ENCODE measurements around the gene PLEKHB2. TPM values are rescaled to one million over a fixed set of nuclear protein-coding genes. Genes with fewer than 3 reads are reported as not detected.
"Not testable (repeated sequence)": the region's sequence is repeated elsewhere in the genome, so short reads cannot be mapped to it uniquely, and the experiment has no call there.

Gene PLEKHB2
- total and polyA plus RNA-seq, 2 experiments from 2014 or later = 36.6 to 61.0 TPM

GRCh38 chr2:131063501-131064283 lies 41.4 kb upstream of the PLEKHB2 start:
- Histone ChIP-seq H3K9me3 (ENCODE audit: low read depth) (no peaks in the 10 kb centered on the region), H3K4me1 (ENCODE audit: low read depth) (peaks cover 14% of the 10 kb centered on the region), H3K27ac (no peak overlapping the region), H3K36me3 (peaks cover 13% of the 10 kb centered on the region), H3K27me3 (no peaks in the 10 kb centered on the region), H3K4me3 (no peak overlapping the region)
- TF ChIP-seq CTCF (IDR thresholded peaks at IDR 0.05; ENCODE audit: low read depth, low read length) = no peak
- no peak for DNase-seq (ENCODE audit: low read depth in 1 of 2, low spot score in 1 of 2)

GRCh38 chr2:131064589-131065512 lies 40.3 kb upstream of the PLEKHB2 start:
- DNase-seq (ENCODE audit: low read depth in 1 of 2, low spot score in 1 of 2) = no peak
- TF ChIP-seq CTCF (IDR thresholded peaks at IDR 0.05; ENCODE audit: low read depth, low read length) = no peak
- Histone ChIP-seq H3K4me1 (ENCODE audit: low read depth) (peaks cover 14% of the 10 kb centered on the region), H3K27me3 (no peaks in the 10 kb centered on the region), H3K27ac (peak overlapping the region; percentile 58), H3K36me3 (peaks cover 16% of the 10 kb centered on the region), H3K9me3 (ENCODE audit: low read depth) (no peaks in the 10 kb centered on the region), H3K4me3 (no peak overlapping the region)

GRCh38 chr2:131067465-131068125 lies 37.5 kb upstream of the PLEKHB2 start:
- peaks cover 33% of the 10 kb centered on the region for H3K36me3 ChIP-seq
- no peak overlapping the region for H3K4me3 ChIP-seq
- no peak for TF ChIP-seq CTCF (IDR thresholded peaks at IDR 0.05; ENCODE audit: low read depth, low read length)
- no peak for DNase-seq (ENCODE audit: low read depth in 1 of 2, low spot score in 1 of 2)
- no peaks in the 10 kb centered on the region for H3K27me3 ChIP-seq
- no peaks in the 10 kb centered on the region for H3K9me3 ChIP-seq (ENCODE audit: low read depth)
- no peak overlapping the region for H3K27ac ChIP-seq
- peaks cover 14% of the 10 kb centered on the region for H3K4me1 ChIP-seq (ENCODE audit: low read depth)

- not testable (repeated sequence) for H3K27ac ChIP-seq; DNase-seq (ENCODE audit: low read depth in 1 of 2, low spot score in 1 of 2); H3K9me3 ChIP-seq (ENCODE audit: low read depth); H3K4me3 ChIP-seq; H3K27me3 ChIP-seq
- H3K36me3 ChIP-seq = peaks cover 34% of the 10 kb centered on the region
- peaks cover 14% of the 10 kb centered on the region for H3K4me1 ChIP-seq (ENCODE audit: low read depth)
Measured at GRCh38 chr2:131068172-131068571, 37.0 kb upstream of the PLEKHB2 start.

GRCh38 chr2:131075578-131075977 lies 29.6 kb upstream of the PLEKHB2 start:
- DNase-seq (ENCODE audit: low read depth in 1 of 2, low spot score in 1 of 2); H3K9me3 ChIP-seq (ENCODE audit: low read depth); H3K27ac ChIP-seq; H3K4me3 ChIP-seq; H3K27me3 ChIP-seq: not testable (repeated sequence)
- H3K4me1 ChIP-seq (ENCODE audit: low read depth) = peaks cover 16% of the 10 kb centered on the region
- peaks cover 40% of the 10 kb centered on the region for H3K36me3 ChIP-seq

GRCh38 chr2:131076707-131077106 lies 28.4 kb upstream of the PLEKHB2 start:
- peaks cover 29% of the 10 kb centered on the region for H3K36me3 ChIP-seq
- no peak overlapping the region for H3K4me3 ChIP-seq
- peak overlapping the region; percentile 83 for H3K27ac ChIP-seq
- H3K9me3 ChIP-seq (ENCODE audit: low read depth) = no peaks in the 10 kb centered on the region
- peak; percentile 10 to 81 for DNase-seq (ENCODE audit: low read depth in 1 of 2, low spot score in 1 of 2)
- TF ChIP-seq CTCF (IDR thresholded peaks at IDR 0.05; ENCODE audit: low read depth, low read length) = no peak
- H3K4me1 ChIP-seq (ENCODE audit: low read depth) = peaks cover 24% of the 10 kb centered on the region
- no peaks in the 10 kb centered on the region for H3K27me3 ChIP-seq

Data from cardiac muscle cell (in vitro differentiated cells and primary cell).